HG02798 (cell line): ENCODE measurements around the gene FAM20C.

Experiments
- ATAC-seq: cut with Tn5 transposase; IDR thresholded peaks from one replicate; pipeline ENCODE4 v1.9.1; 2021; ENCODE audit warnings: mild to moderate bottlenecking; ENCODE audit not compliant: unreplicated experiment, poor library complexity

The FAM20C gene

GRCh38 chr7:298375-298702 is 106.0 kb downstream of the FAM20C start:
- no peak for ATAC-seq

GRCh38 chr7:298743-299142 is 106.4 kb downstream of the FAM20C start:
- ATAC-seq = no peak

- no peak for ATAC-seq
Observed at GRCh38 chr7:299169-299568, 106.8 kb downstream of the FAM20C start.

- no peak for ATAC-seq
Observed at GRCh38 chr7:299628-300027, 107.3 kb downstream of the FAM20C start.

- ATAC-seq = no peak
Observed at GRCh38 chr7:300048-300447, 107.7 kb downstream of the FAM20C start.

DNA sequence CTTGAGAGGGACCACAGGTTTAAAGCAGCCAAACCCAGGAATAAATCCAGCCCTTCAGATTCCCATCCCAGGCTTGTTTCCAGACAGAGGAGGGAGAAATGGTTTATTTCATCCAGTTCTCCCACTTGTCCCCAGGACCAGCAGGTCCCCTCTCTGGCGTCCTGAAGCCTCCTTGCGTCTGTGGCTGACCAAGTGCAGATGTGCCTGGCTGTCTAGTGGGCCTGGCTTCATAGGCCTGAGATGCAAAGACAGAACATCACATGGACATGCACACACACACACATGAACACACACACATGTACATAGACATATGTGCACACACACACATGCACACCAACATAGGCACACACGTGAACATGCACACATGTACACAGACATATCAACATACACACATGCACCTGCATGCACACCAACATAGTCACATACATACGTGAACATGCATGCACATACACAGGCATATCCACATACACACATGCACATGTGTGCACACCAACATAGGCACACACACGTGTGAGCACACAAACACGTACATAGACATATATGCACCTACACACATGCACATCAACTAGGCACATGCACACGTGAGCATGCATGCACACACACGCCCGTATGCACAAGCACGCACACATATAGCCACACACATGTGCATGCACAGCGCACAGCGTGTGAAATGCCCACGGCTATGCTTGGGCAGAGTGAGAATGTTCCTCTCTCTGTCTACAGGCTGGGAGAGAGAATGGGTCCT is 108.3 kb downstream of the FAM20C start:
- ATAC-seq = no peak

GRCh38 chr7:301291-302053 is 109.1 kb downstream of the FAM20C start:
- no peak for ATAC-seq

DNA sequence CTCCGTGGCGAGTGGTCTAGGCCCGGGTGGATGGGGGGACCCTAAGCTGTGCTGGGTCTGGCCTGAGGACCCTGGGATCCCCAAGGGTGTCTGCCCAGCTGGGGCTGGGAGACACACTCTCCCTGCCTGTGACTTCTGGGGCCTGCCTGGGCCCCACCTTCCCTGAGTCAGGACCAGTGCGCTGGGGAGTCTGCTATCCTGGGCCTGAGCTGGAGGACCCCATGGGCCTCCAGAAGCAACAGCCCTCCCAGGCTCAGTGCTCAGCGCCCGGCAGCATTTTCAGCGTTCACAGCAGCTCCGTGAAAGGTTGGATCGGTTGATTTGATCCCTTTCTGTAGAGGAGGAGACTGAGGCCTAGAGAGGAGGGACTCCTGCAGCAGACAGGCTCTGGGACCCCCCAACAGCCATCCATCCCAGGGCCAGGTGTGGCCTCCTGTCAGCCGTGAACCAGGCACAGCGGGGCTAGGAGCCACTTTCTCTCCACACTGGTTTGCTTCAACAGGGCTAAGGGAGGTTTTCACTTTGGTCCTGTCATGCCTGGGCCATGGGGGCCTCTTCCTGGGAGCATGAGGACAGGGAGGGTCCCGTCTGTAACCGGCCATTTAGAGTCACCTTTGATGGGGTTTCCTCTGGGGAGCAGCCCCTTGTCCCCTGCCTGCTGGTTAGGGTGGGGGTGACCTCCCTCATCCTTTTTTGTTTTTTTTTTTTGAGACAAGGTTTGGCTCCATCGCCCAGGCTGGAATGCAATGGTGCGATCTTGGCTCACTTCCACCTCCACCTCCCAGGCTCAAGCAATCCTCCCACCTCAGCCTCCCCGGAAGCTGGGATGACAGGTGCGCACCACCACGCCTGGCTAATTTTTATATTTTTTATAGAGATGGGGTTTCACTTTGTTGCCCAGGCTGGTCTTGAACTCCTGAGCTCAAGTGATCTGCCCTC is 110.0 kb downstream of the FAM20C start:
- ATAC-seq = no peak

DNA sequence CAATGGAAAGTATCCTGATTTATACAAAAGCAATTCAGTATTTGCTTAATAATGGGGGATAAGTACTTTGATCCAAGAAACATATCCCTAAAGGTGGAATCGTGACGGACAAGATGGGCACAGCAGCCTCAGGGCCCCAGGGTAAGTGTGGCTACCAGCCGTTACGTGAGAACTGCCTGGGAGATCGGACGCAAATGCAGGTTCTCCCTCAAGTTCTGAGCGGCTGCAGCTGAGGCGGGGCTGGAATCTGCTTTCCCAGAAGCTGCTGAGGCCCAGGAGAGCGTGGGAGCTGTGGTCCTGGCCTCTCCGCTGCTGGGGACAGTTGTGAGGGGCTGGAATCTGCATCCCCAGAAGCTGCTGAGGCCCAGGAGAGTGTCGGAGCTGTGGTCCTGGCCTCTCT is 111.1 kb downstream of the FAM20C start:
- no peak for ATAC-seq

DNA sequence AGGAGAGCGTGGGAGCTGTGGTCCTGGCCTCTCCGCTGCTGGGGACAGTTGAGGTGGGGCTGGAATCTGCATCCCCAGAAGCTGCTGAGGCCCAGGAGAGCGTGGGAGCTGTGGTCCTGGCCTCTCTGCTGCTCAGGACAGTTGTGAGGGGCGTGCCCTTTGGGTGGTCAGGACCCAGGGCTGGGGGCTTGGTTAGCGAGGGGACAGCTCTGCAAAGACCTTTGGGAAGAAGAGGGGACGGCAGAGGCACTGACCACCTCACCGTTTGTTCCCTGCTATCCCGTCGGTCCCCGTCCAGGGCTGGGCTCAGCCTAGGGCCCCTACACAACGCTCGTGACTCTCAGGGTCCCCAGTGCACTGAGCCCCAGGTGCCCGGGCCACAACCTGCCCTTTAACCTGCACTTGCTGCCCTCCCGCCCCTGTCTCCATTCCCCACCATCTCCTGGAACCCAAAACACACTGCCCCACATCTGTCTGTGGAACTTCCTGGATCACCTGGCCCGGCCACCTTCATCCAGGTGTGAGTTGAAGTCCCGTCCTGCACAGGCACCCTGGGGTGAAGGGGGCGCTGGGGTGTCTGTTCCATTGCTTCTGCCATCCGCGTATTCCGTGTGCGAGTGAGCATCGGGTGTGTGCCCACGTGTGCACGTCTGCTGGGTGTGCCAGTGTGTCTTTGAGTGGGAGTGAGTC is 111.7 kb downstream of the FAM20C start:
- no peak for ATAC-seq

GRCh38 chr7:304574-305409 is 112.4 kb downstream of the FAM20C start:
- ATAC-seq = no peak

DNA sequence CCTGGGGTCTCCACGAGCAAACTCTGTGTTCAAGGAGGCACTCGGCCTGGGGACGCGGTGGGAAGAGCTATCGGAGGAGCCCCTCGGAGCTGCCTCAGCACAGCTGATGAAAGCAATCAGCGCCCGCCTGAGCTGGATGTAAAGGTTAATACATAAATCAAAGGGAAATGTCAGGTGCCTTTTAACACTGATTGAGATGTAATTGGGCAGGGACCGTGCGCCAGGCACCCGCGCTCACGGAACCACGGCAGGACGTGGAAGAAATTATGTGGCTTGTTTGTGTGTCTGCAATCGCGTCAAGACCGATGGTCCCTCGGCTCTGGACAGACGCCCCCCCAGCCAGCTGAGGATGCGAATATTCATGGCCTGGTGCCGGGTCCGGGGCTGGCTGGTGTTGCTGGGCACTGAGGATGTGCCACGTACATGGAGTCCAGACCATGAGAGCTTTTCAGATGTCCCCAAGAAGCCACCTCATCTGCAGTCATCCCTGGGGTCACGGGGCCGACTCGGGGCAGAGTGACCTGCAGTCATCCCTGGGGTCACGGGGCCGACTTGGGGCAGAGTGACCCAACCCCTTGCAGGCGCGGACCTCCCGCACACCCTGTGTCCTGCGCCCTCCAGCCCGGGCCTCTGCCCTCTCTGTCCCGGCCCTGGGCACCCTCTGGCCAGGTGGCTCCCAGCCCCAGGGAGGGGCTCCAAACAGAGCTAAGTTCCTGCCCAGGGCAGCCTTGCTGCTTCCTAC is 113.2 kb downstream of the FAM20C start:
- ATAC-seq = no peak

DNA sequence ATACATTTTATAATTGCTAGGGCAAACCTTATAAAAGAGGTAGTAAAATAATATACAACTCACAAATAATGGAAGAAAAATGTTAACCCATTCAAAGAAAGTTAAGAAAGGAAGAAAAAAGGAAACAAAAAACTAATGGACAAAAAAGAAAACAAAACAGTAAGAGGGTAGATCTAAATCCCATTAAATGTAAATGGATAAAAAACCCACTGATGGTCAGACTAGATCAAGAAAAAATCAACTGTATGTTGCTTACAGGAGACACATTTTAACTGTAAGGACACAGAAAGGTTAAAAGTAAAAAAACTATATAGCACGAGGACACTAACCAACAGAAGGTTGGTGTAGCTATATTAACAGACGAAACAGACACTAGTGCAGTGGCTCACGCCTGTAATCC is 115.6 kb downstream of the FAM20C start:
- no peak for ATAC-seq

DNA sequence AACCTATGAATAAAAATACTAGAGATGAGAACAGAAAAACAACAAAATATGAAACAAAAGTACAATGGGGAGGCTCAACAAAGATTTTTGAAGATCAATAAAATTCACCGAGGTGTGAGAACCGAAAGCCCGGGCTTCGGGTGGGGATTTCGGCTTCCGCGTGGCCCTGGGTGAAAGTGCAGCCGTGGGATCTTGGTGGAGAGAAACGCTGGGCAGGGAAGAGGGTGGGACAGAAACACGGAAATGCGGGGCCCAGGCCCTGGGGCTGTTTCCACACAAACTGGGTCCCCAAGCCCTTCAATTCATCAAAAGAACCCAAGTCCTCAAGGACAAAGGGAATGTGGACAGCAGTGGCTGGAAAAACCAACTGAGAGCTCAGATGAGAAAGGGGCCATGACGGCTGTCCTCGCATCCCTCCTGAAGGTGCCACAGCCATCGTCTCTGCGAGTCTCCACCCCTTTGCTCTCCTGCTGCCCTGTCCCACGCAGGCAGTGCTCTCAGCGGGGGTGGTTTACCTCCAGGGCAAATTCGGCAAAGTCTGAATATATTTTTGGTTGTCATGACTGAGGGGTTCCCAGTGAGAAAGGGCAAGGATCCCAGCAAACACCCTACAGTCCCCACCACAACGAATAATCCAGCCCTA is 117.3 kb downstream of the FAM20C start:
- no peak for ATAC-seq
